RWPE1 (cell line): ENCODE data around the gene ERGIC2.

Experiments
- CTCF ChIA-PET: fragments of 350-600 bp; sonication (Branson Sonifier 250); formaldehyde crosslinking; extraction: SDS; loops from one replicate; lab custom pipeline; 2021; lab: Yijun Ruan, JAX
- POLR2A ChIA-PET: fragments of 400-600 bp; formaldehyde crosslinking; extraction: SDS; loops from one replicate; lab custom pipeline; 2020; ENCODE audit warnings: antibody characterized with exemption; ENCODE audit not compliant: low non-redundant PET; lab: Yijun Ruan, JAX
- DNase-seq: peaks from one replicate; pipeline ENCODE4 v3.0.0; 2012; ENCODE audit warnings: low spot score
- H3K27ac ChIP-seq: fragments of 450-650 bp; 2 replicates; pipeline ENCODE4 v1.5.1; 2017
- CTCF ChIP-seq: fragments of 450-650 bp; conservative IDR thresholded peaks from 2 replicates; pipeline ENCODE4 v1.5.1; 2017; ENCODE audit warnings: low read depth, mild to moderate bottlenecking

The ERGIC2 gene

DNA sequence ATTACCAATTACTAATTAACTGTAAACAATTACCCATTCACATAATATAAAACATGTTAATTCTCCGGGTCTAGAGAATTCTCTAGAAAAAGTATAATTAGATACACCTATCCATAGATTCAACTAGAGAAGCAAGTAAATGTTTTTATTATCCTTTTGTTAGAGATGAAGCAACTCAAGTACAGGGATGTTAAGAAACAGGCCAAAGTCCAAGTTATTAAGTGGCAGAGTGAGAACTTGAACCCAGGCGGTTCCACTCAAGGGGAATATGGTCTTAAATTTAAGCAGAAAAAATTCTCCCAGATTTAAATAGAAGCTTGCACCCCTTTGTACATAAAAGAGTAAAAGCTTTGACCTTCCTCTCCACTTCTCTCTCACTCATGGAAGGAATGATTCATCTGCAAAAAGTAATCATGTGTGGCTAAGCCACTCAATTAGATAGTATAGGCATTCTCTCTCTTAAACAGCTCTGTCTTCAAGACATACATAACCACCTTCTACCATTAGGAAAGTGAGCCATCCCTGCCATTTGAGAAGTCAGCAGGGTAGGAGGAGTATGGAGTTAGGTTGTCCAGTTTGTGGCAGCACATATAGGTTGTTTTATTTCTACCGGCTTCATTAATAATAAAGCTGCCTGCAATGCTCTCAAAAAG, 34.1 kb downstream of the ERGIC2 start:
- TF ChIP-seq CTCF, result no peak
- DNase-seq, result no peak
- no peak overlapping the region for H3K27ac ChIP-seq
- CTCF ChIA-PET, result interaction anchor here (0.5 kb wide), 1 partner anchor 42 kb away, joined by 3 read pairs; no protein-coding TSS in a partner anchor
- POLR2A ChIA-PET, result no interaction called here

DNA sequence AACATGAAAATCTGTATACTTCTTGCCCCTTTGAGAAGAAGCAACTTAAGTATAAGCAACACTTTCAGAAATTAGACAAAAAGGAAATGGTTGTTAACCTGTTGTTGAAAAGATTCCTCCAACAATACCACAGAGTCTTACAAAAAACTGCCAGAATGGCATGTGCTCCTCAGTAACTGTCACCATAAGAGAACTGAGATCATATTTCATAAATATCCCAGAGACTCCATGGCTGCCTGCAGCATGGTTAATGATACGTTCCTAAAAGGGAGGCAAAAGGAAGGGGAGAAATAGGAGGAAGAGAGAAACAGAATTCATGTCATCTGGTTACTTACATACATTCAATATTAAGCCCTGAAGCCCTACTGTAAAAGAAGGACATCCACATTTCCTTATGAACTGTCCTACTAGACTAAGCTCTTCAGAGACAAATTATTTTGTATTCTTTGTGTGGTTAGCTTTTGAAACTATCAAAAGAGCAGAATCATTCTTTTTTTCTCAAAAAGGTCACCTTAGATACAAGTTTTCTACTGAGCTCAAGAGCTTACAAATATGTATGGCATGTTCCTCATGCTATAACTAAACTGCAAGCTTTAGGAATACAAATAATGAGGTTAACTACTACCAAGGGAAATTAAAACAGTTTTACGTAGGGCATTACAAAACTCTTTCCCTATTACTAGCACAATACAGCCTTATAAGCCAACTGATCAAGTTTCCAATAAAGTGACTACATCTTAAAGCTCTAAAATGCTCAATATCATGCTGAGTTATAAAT, 37.8 kb downstream of the ERGIC2 start:
- H3K27ac ChIP-seq, result no peak overlapping the region
- no peak for TF ChIP-seq CTCF
- ChIA-PET CTCF (interaction anchor here (0.6 kb wide), 1 partner anchor 32 kb away, joined by 3 read pairs; no protein-coding TSS in a partner anchor), POLR2A (no interaction called here)
- DNase-seq, result no peak

- CTCF ChIA-PET, result interaction anchor here (0.6 kb wide), 1 partner anchor 20 kb away, joined by 3 read pairs; no protein-coding TSS in a partner anchor
- no peak for TF ChIP-seq CTCF
- no peak overlapping the region for H3K27ac ChIP-seq
- no peak for DNase-seq
- POLR2A ChIA-PET, result no interaction called here
Observed at GRCh38 chr12:29337325-29337724, 43.6 kb downstream of the ERGIC2 start.

DNA sequence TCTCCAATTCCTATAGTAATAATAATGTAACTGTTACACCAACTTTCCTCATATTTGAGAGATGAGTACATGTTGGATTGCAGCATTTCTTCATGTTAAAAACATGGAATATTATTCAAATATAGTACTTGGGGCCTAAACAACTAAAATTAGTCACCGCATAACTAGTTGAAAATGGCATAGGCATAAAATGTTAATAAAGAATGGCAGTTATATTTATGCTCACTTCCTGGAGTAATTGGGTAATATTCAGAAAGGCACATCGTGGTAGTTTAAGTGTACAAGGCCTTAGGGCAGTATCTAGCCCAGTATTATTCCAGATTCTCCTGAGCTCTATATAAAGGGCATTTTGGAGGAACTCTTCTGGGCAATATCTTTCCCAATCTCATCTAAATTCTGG, 46.0 kb downstream of the ERGIC2 start:
- no peak overlapping the region for H3K27ac ChIP-seq
- DNase-seq, result no peak
- CTCF ChIA-PET, result no interaction called here
- TF ChIP-seq CTCF, result no peak
- POLR2A ChIA-PET, result interaction anchor here (0.6 kb wide), 1 partner anchor 1017 kb away, joined by 3 read pairs; no protein-coding TSS in a partner anchor

- POLR2A ChIA-PET, result no interaction called here
- CTCF ChIA-PET, result no interaction called here
- H3K27ac ChIP-seq, result no peak overlapping the region
- DNase-seq, result no peak
- no peak for TF ChIP-seq CTCF
Observed at GRCh38 chr12:29333178-29333577, 47.8 kb downstream of the ERGIC2 start.

GRCh38 chr12:29329411-29329810, 51.6 kb downstream of the ERGIC2 start:
- CTCF ChIA-PET, result interaction anchor here (0.6 kb wide), 1 partner anchor 190 kb away, joined by 3 read pairs; no protein-coding TSS in a partner anchor
- DNase-seq, result no peak
- no peak overlapping the region for H3K27ac ChIP-seq
- no peak for TF ChIP-seq CTCF
- POLR2A ChIA-PET, result interaction anchor here (0.7 kb wide), 1 partner anchor 1602 kb away, joined by 6 read pairs; no protein-coding TSS in a partner anchor
